Caco-2 (cell line): ENCODE results near the gene CREBL2. TPM values are rescaled to one million over a fixed set of nuclear protein-coding genes. Genes with fewer than 3 reads are reported as not detected.

Source experiments
- BruUV-seq: library from RNA; stranded (reverse); fragments of 400-500 nt; replicated peaks from 2 replicates; lab custom pipeline; 2021; lab: Mats Ljungman, UMichigan
- CTCF ChIA-PET: fragments of 300-600 bp; sonication (Branson Sonifier 250); formaldehyde crosslinking; loops from one replicate; lab custom pipeline; 2022; ENCODE audit warnings: antibody characterized with exemption; lab: Charles Lee
- POLR2A ChIA-PET: fragments of 300-600 bp; sonication (Branson Sonifier 250); formaldehyde crosslinking; loops from one replicate; lab custom pipeline; 2022; ENCODE audit warnings: antibody characterized with exemption; lab: Charles Lee
- DNase-seq, 2 experiments: peaks; one replicate each; pipeline versions ENCODE4 v3.0.0 to v3.0.0-alpha.2; 2020 to 2022
- H3K27me3 ChIP-seq: replicated peaks from 2 replicates; pipeline ENCODE4 v1.6.0; 2011; ENCODE audit warnings: low read length; ENCODE audit not compliant: control insufficient read depth, insufficient read depth
- H3K36me3 ChIP-seq: 2 replicates; pipeline ENCODE4 v1.5.1; 2011; ENCODE audit warnings: low read length; ENCODE audit not compliant: control insufficient read depth, insufficient read depth
- H3K4me1 ChIP-seq: fragments of 250-450 bp; sonication (Bioruptor Pico); 2 replicates; pipeline ENCODE4 v1.5.1; 2020; ENCODE audit warnings: mild to moderate bottlenecking
- H3K4me3 ChIP-seq: 2 replicates; pipeline ENCODE4 v1.5.1; 2011; ENCODE audit warnings: low read depth, mild to moderate bottlenecking, control low read depth, low read length
- H3K9me3 ChIP-seq: fragments of 250-450 bp; sonication (Bioruptor Pico); 2 replicates; pipeline ENCODE4 v1.5.1; 2020; ENCODE audit warnings: mild to moderate bottlenecking, moderate library complexity
- H3K27ac Mint-ChIP-seq: one replicate; pipeline ENCODE4 v1.8.0; 2022; ENCODE audit warnings: mixed read lengths; ENCODE audit not compliant: unreplicated experiment
- H3K27me3 Mint-ChIP-seq: one replicate; pipeline ENCODE4 v1.8.0; 2022; ENCODE audit warnings: mixed read lengths; ENCODE audit not compliant: insufficient read depth, unreplicated experiment
- H3K36me3 Mint-ChIP-seq: one replicate; pipeline ENCODE4 v1.8.0; 2022; ENCODE audit warnings: mild to moderate bottlenecking, mixed read lengths; ENCODE audit not compliant: insufficient read depth, unreplicated experiment
- H3K4me1 Mint-ChIP-seq: one replicate; pipeline ENCODE4 v1.8.0; 2022; ENCODE audit warnings: low read depth, mixed read lengths; ENCODE audit not compliant: unreplicated experiment
- H3K4me3 Mint-ChIP-seq: one replicate; pipeline ENCODE4 v1.8.0; 2022; ENCODE audit warnings: mild to moderate bottlenecking, moderate library complexity, mixed read lengths; ENCODE audit not compliant: unreplicated experiment
- H3K9me3 Mint-ChIP-seq: one replicate; pipeline ENCODE4 v1.8.0; 2022; ENCODE audit warnings: mixed read lengths; ENCODE audit not compliant: unreplicated experiment
- CTCF ChIP-seq, 2 experiments: fragments of 200-600 bp in 1 of 2; IDR thresholded peaks; 1 replicate in 1 of 2; 2 replicates in 1 of 2; pipeline versions ENCODE4 v1.5.1 to v1.8.0; 2011 to 2022; ENCODE audit warnings: antibody characterized with exemption in 1 of 2, control low read depth in 1 of 2, inconsistent platforms in 1 of 2, low read depth in 1 of 2, low read length in 1 of 2, mild to moderate bottlenecking in 1 of 2, moderate library complexity in 1 of 2; ENCODE audit not compliant: insufficient read depth in 1 of 2, severe bottlenecking in 1 of 2, unreplicated experiment in 1 of 2
- intact Hi-C: fragments of 100-400 bp; cut with micrococcal nuclease; formaldehyde crosslinking; loops from one replicate; pipeline ENCODE4 v1.10.0; 2022; ENCODE audit not compliant: unreplicated experiment
- total RNA-seq: library from RNA; stranded (reverse); gene quantifications from 2 replicates; pipeline ENCODE4 v1.2.3, GENCODE V29; 2022

Gene CREBL2
- total RNA-seq, 1 experiment from 2014 or later: 26.3 TPM

- H3K4me3 Mint-ChIP-seq: no peak overlapping the region
- peaks cover 16% of the 10 kb centered on the region for H3K4me1 Mint-ChIP-seq
- BruUV-seq: no TSS peak
- Histone ChIP-seq H3K9me3 (no peaks in the 10 kb centered on the region), H3K4me3 (no peak overlapping the region), H3K36me3 (no peaks in the 10 kb centered on the region), H3K4me1 (peaks cover 19% of the 10 kb centered on the region), H3K27me3 (no peaks in the 10 kb centered on the region)
- no peak overlapping the region for H3K27ac Mint-ChIP-seq
- CTCF ChIA-PET: interaction anchor here (0.6 kb wide), 1 partner anchor 1289 kb away, joined by 4 read pairs; no protein-coding TSS in a partner anchor
- intact Hi-C loops: no loop called here
- H3K36me3 Mint-ChIP-seq: peaks cover 13% of the 10 kb centered on the region
- H3K9me3 Mint-ChIP-seq: no peaks in the 10 kb centered on the region
- TF ChIP-seq CTCF (IDR thresholded peaks at IDR 0.05; ENCODE audit: insufficient read depth in 1 of 2, low read depth in 1 of 2, low read length in 1 of 2, severe bottlenecking in 1 of 2, unreplicated experiment in 1 of 2): no peak
- no peaks in the 10 kb centered on the region for H3K27me3 Mint-ChIP-seq
- POLR2A ChIA-PET: no interaction called here
- no peak for DNase-seq
These were observed 81.5 kb downstream of the CREBL2 start for GRCh38 chr12:12693111-12693671.

Other genes with a start within 250 kb of the CREBL2 start
- 63.9 and 76.8 TPM in 2 replicates for gene DUSP16, start 49.0 kb upstream of the CREBL2 start, total RNA-seq
- 8.4 and 9.8 TPM in 2 replicates for gene GPR19, start 84.3 kb downstream of the CREBL2 start, total RNA-seq
- gene CDKN1B, start 105.5 kb downstream of the CREBL2 start, total RNA-seq: 107 and 115 TPM in 2 replicates
- gene APOLD1, start 173.8 kb downstream of the CREBL2 start, total RNA-seq: 4.1 and 4.7 TPM in 2 replicates
- 121 and 138 TPM in 2 replicates for gene DDX47, start 201.5 kb downstream of the CREBL2 start, total RNA-seq